HCT116 (cell line): ENCODE results near the gene NME9. TPM values are rescaled to one million over a fixed set of nuclear protein-coding genes. Genes with fewer than 3 reads are reported as not detected.

Experiments used
- ATAC-seq: fragments of 200-7000 bp; cut with Tn5 transposase; 2 replicates; pipeline ENCODE4 v1.9.1; 2020; ENCODE audit warnings: mild to moderate bottlenecking, moderate library complexity
- BruUV-seq: library from RNA; stranded (reverse); fragments of 400-500 nt; replicated peaks from 2 replicates; lab custom pipeline; 2021; lab: Mats Ljungman, UMichigan
- CTCF ChIA-PET: fragments of 300-600 bp; sonication (Branson Sonifier 250); formaldehyde crosslinking; loops from one replicate; lab custom pipeline; 2021; ENCODE audit warnings: antibody characterized with exemption; lab: Charles Lee
- POLR2A ChIA-PET: fragments of 300-600, 350-600 bp; sonication (Branson Sonifier 250); formaldehyde crosslinking; loops from one replicate; lab custom pipeline; 2021; ENCODE audit warnings: antibody characterized with exemption; lab: Charles Lee
- RAD21 ChIA-PET, 2 experiments: fragments of 300-600 bp; sonication (Branson Sonifier 250); formaldehyde crosslinking; loops; one replicate each; lab custom pipeline; 2023; ENCODE audit warnings: low total read pairs in 2 of 2; ENCODE audit not compliant: uncharacterized antibody in 2 of 2, unreplicated experiment in 2 of 2, low non-redundant PET in 1 of 2; lab: Charles Lee
- DNase-seq: peaks from one replicate; pipeline ENCODE4 v3.0.0-alpha.2; 2010; ENCODE audit warnings: low read depth, low spot score
- H2AFZ ChIP-seq: fragments of 200-600 bp; shearing (Covaris generic), sonication (generic); 2 replicates; pipeline ENCODE4 v1.6.1; 2017; ENCODE audit warnings: low read depth, mixed run types, mixed read lengths, antibody characterized with exemption, low read length; ENCODE audit not compliant: poor library complexity, severe bottlenecking
- H3K27ac ChIP-seq: 2 replicates; pipeline ENCODE4 v1.5.1; 2012; ENCODE audit warnings: low read depth, low read length
- H3K27me3 ChIP-seq: fragments of 200-600 bp; sonication (generic); 2 replicates; pipeline ENCODE4 v1.6.1; 2016; ENCODE audit warnings: mixed run types, low read length, mixed read lengths; ENCODE audit not compliant: insufficient read depth
- H3K36me3 ChIP-seq, 2 experiments: fragments of 200-500 bp in 1 of 2; fragments of 200-600 bp in 1 of 2; sonication (Bioruptor generic) in 1 of 2; sonication (generic) in 1 of 2; 2 replicates each; pipeline versions ENCODE4 v1.5.1 to v1.6.1; 2014 to 2016; ENCODE audit warnings: low read length in 2 of 2, inconsistent platforms in 1 of 2, mixed read lengths in 1 of 2, mixed run types in 1 of 2; ENCODE audit not compliant: insufficient read depth in 2 of 2, control insufficient read depth in 1 of 2
- H3K4me1 ChIP-seq, 2 experiments: fragments of 200-600 bp in 1 of 2; sonication (generic) in 1 of 2; 2 replicates each; pipeline versions ENCODE4 v1.5.1 to v1.6.1; 2012 to 2017; ENCODE audit warnings: low read length in 2 of 2, inconsistent platforms in 1 of 2, mild to moderate bottlenecking in 1 of 2, mixed read lengths in 1 of 2, mixed run types in 1 of 2, moderate library complexity in 1 of 2; ENCODE audit not compliant: insufficient read depth in 2 of 2, control insufficient read depth in 1 of 2
- H3K4me2 ChIP-seq: fragments of 200-600 bp; sonication (generic); 2 replicates; pipeline ENCODE4 v1.6.1; 2017; ENCODE audit warnings: mixed run types, low read length, mixed read lengths
- H3K4me3 ChIP-seq, 2 experiments: fragments of 200-600 bp in 1 of 2; sonication (generic) in 1 of 2; replicated peaks in 1 of 2; 2 replicates each; pipeline ENCODE4 v1.5.1; 2011 to 2016; ENCODE audit warnings: low read length in 2 of 2, control low read depth in 1 of 2, low read depth in 1 of 2, mild to moderate bottlenecking in 1 of 2, mixed read lengths in 1 of 2, mixed run types in 1 of 2
- H3K79me2 ChIP-seq: fragments of 200-600 bp; sonication (generic); 2 replicates; pipeline ENCODE4 v1.6.1; 2017; ENCODE audit warnings: mild to moderate bottlenecking, mixed run types, low read length, moderate library complexity, mixed read lengths; ENCODE audit not compliant: insufficient read depth
- H3K9ac ChIP-seq: fragments of 200-600 bp; sonication (generic); 2 replicates; pipeline ENCODE4 v1.6.1; 2016; ENCODE audit warnings: low read length, mixed read lengths
- H3K9me2 ChIP-seq: fragments of 200-600 bp; sonication (generic), shearing (Covaris generic); 2 replicates; pipeline ENCODE4 v1.6.1; 2017; ENCODE audit warnings: mixed run types, mild to moderate bottlenecking, moderate library complexity; ENCODE audit not compliant: insufficient read depth
- H3K9me3 ChIP-seq, 2 experiments: fragments of 200-500 bp in 1 of 2; fragments of 200-600 bp in 1 of 2; sonication (Bioruptor generic) in 1 of 2; sonication (generic) in 1 of 2; 2 replicates each; pipeline ENCODE4 v1.6.1; 2014 to 2017; ENCODE audit warnings: low read length in 2 of 2, mixed read lengths in 2 of 2, inconsistent platforms in 1 of 2, low read depth in 1 of 2, mild to moderate bottlenecking in 1 of 2, mixed run types in 1 of 2, moderate library complexity in 1 of 2; ENCODE audit not compliant: control insufficient read depth in 1 of 2, insufficient read depth in 1 of 2
- H4K20me1 ChIP-seq: fragments of 200-600 bp; sonication (generic), shearing (Covaris generic); 2 replicates; pipeline ENCODE4 v1.6.1; 2017; ENCODE audit warnings: mixed run types, mild to moderate bottlenecking, moderate library complexity; ENCODE audit not compliant: insufficient read depth
- ATF3 ChIP-seq: IDR thresholded peaks from 2 replicates; pipeline ENCODE4 v1.6.1; 2012
- CBX3 ChIP-seq: IDR thresholded peaks from 2 replicates; pipeline ENCODE4 v1.6.1; 2012; ENCODE audit warnings: low read depth
- CEBPB ChIP-seq: IDR thresholded peaks from 2 replicates; pipeline ENCODE4 v1.6.1; 2012; ENCODE audit warnings: low read depth
- CTCF ChIP-seq, 3 experiments: fragments of 200-600 bp in 1 of 3; sonication (generic) in 1 of 3; IDR thresholded peaks in 2 of 3; conservative IDR thresholded peaks in 1 of 3; 2 replicates each; pipeline ENCODE4 v1.5.1; 2012 to 2017; ENCODE audit warnings: low read depth in 2 of 3, low read length in 2 of 3, antibody characterized with exemption in 1 of 3, borderline replicate concordance in 1 of 3, control low read depth in 1 of 3, mild to moderate bottlenecking in 1 of 3, mixed read lengths in 1 of 3, mixed run types in 1 of 3, moderate library complexity in 1 of 3; ENCODE audit not compliant: insufficient read depth in 1 of 3
- EGR1 ChIP-seq: IDR thresholded peaks from 2 replicates; pipeline ENCODE4 v1.6.1; 2012; ENCODE audit warnings: low read depth
- ELF1 ChIP-seq: IDR thresholded peaks from 2 replicates; pipeline ENCODE4 v1.6.1; 2012; ENCODE audit warnings: low read depth, borderline replicate concordance
- EZH2 ChIP-seq: fragments of 200-600 bp; sonication (generic); IDR thresholded peaks from 2 replicates; pipeline ENCODE4 v1.6.1; 2017; ENCODE audit warnings: antibody characterized with exemption, mixed run types
- EZH2phosphoT487 ChIP-seq: fragments of 200-600 bp; IDR thresholded peaks from 2 replicates; pipeline ENCODE4 v1.6.1; 2018; ENCODE audit warnings: antibody characterized with exemption, borderline replicate concordance
- FOSL1 ChIP-seq: IDR thresholded peaks from 2 replicates; pipeline ENCODE4 v1.6.1; 2012; ENCODE audit warnings: low read depth
- JUND ChIP-seq: IDR thresholded peaks from 2 replicates; pipeline ENCODE4 v1.6.1; 2012
- MAX ChIP-seq: IDR thresholded peaks from 2 replicates; pipeline ENCODE4 v1.6.1; 2012
- POLR2A ChIP-seq: IDR thresholded peaks from 2 replicates; pipeline ENCODE4 v1.7.0; 2011; ENCODE audit warnings: borderline replicate concordance; ENCODE audit not compliant: insufficient read depth, insufficient read length; ENCODE audit errors: extremely low read depth
- POLR2AphosphoS5 ChIP-seq: IDR thresholded peaks from 2 replicates; pipeline ENCODE4 v1.6.1; 2011; ENCODE audit warnings: mild to moderate bottlenecking, low read depth, low read length, moderate library complexity
- SIN3A ChIP-seq: IDR thresholded peaks from 2 replicates; pipeline ENCODE4 v1.6.1; 2012; ENCODE audit warnings: low read depth
- TCF7L2 ChIP-seq: IDR thresholded peaks from 2 replicates; pipeline ENCODE4 v1.7.0; 2011; ENCODE audit warnings: borderline replicate concordance, inconsistent platforms; ENCODE audit not compliant: insufficient read depth, insufficient read length; ENCODE audit errors: extremely low read depth
- ZBTB33 ChIP-seq: IDR thresholded peaks from 2 replicates; pipeline ENCODE4 v1.6.1; 2011; ENCODE audit warnings: mild to moderate bottlenecking, low read length, moderate library complexity; ENCODE audit not compliant: insufficient replicate concordance; ENCODE audit errors: extremely low read depth
- ZNF274 ChIP-seq: fragments of 200-500 bp; sonication (Bioruptor generic); IDR thresholded peaks from 2 replicates; pipeline ENCODE4 v1.6.1; 2014; ENCODE audit warnings: mild to moderate bottlenecking, low read depth, low read length, inconsistent platforms
- intact Hi-C: fragments of 100-400 bp; cut with micrococcal nuclease; formaldehyde crosslinking; loops from 2 replicates; pipeline ENCODE4 v1.10.0; 2022
- total RNA-seq: library from RNA; stranded (reverse); gene quantifications from one replicate; pipeline ENCODE4 v1.2.1, GENCODE V29; 2021; ENCODE audit not compliant: unreplicated experiment

NME9 gene
- total RNA-seq, 1 experiment from 2014 or later: 0.79 TPM

DNA sequence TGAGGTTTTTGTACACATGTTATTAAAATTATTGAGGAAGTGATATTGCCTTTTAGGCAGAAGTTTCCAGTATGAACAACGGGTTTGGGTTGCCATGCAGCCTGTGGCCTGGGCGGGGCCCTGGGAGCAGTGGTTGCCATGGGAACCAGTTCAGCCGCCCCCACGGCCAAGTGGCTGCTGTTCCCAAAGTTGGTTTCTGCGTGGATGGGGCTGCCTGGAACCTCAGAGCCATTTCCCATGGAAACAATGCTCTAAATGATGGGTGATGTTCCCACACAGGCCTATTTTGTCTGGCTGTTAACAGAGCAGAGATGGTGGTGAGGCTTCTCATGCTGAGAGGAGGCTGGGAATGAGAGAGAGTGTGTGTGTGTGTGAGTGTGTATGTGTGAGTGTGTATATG is 38.3 kb upstream of the NME9 start:
- H3K79me2 ChIP-seq: no peaks in the 10 kb centered on the region
- no peaks in the 10 kb centered on the region for H3K27me3 ChIP-seq
- peaks cover 8 to 9% of the 10 kb centered on the region in 2 experiments for H3K4me1 ChIP-seq
- H3K27ac ChIP-seq: no peak overlapping the region
- no peaks in the 10 kb centered on the region for H3K9me3 ChIP-seq
- peak overlapping the region; percentile 24; the same call in 1 of the 2 replicates for H3K4me2 ChIP-seq
- CTCF ChIA-PET: no interaction called here
- intact Hi-C loops: no loop called here
- no TSS peak for BruUV-seq
- RAD21 ChIA-PET: no interaction called here
- H3K36me3 ChIP-seq: no peaks in the 10 kb centered on the region
- no peak overlapping the region for H2AFZ ChIP-seq
- H3K9me2 ChIP-seq: no peaks in the 10 kb centered on the region
- POLR2A ChIA-PET: interaction anchor here (1.0 kb wide), 1 partner anchor 20 kb away, joined by 3 read pairs; no protein-coding TSS in a partner anchor
- H3K4me3 ChIP-seq: no peak overlapping the region
- TF ChIP-seq EGR1 (peak; percentile 65), TCF7L2 (no peak)
- no peaks in the 10 kb centered on the region for H4K20me1 ChIP-seq
- no peak overlapping the region for H3K9ac ChIP-seq
- DNase-seq (no peak), ATAC-seq (peak; percentile 43; the same call in 1 of the 2 replicates)

DNA sequence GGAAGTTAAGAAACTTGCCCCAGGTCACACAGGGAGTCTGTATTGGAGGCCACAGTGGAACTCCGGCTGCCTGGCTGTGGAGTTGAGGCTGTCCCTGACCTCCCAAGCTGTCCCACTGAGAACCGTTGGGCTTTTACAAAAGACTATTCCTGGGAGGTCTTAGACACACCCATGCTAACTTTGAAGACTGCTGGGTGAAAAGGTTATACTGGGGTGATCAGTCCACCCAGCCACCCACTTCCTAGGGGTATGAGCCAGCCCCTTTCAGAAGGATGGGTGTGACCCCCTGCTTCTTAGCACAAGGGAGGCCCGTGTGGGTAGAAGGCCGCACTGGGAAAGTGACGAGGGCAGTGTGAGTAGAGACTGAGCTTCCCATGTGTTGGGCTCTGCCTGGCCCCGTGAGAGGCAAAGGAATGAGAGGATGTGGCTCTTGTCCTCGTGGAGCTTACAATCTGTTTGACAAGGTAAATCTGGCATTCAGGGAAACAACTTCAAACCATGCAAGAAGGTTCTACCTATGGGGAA is 37.7 kb upstream of the NME9 start:
- Histone ChIP-seq H3K9ac (no peak overlapping the region), H3K4me3 (no peak overlapping the region), H3K4me1 (peaks cover 8 to 9% of the 10 kb centered on the region in 2 experiments), H3K9me3 (no peaks in the 10 kb centered on the region), H3K36me3 (no peaks in the 10 kb centered on the region), H4K20me1 (no peaks in the 10 kb centered on the region), H3K4me2 (peak overlapping the region; percentile 24; the same call in 1 of the 2 replicates), H3K9me2 (no peaks in the 10 kb centered on the region), H3K79me2 (no peaks in the 10 kb centered on the region), H3K27me3 (no peaks in the 10 kb centered on the region), H2AFZ (no peak overlapping the region), H3K27ac (no peak overlapping the region)
- no TSS peak for BruUV-seq
- ChIA-PET RAD21 (no interaction called here), CTCF (no interaction called here), POLR2A (no interaction called here)
- DNase-seq (no peak), ATAC-seq (no peak)
- intact Hi-C loops: no loop called here
- TF ChIP-seq POLR2A: no peak
- TF ChIP-seq EGR1: no peak
- no peak for TF ChIP-seq ELF1
- no peak for TF ChIP-seq CBX3
- TF ChIP-seq ATF3: no peak
- no peak for TF ChIP-seq JUND
- TF ChIP-seq ZNF274: no peak
- no peak for TF ChIP-seq MAX
- TF ChIP-seq CEBPB: no peak
- TF ChIP-seq FOSL1: no peak
- TF ChIP-seq CTCF (IDR thresholded peaks at IDR 0.05 in 2 of 3, conservative IDR thresholded peaks at IDR 0.05 in 1 of 3; ENCODE audit: borderline replicate concordance in 1 of 3, insufficient read depth in 1 of 3, low read depth in 2 of 3, low read length in 2 of 3): no peak
- TF ChIP-seq EZH2phosphoT487: no peak
- no peak for TF ChIP-seq EZH2
- no peak for TF ChIP-seq SIN3A
- TF ChIP-seq POLR2AphosphoS5: no peak
- TF ChIP-seq ZBTB33: no peak
